HepG2 (cell line): ENCODE measurements around the gene SETD7. TPM values are rescaled to one million over a fixed set of nuclear protein-coding genes. Genes with fewer than 3 reads are reported as not detected.

Source experiments
- ATAC-seq: fragments of 200-7000 bp; cut with Tn5 transposase; 3 replicates; pipeline ENCODE4 v1.9.1; 2020; ENCODE audit warnings: mild to moderate bottlenecking, moderate library complexity
- BruUV-seq: library from RNA; stranded (reverse); fragments of 400-500 nt; replicated peaks from 2 replicates; lab custom pipeline; 2021; lab: Mats Ljungman, UMichigan
- CTCF ChIA-PET: fragments of 300-600 bp; formaldehyde crosslinking; extraction: SDS; loops from one replicate; lab custom pipeline; 2021; ENCODE audit warnings: low total read pairs, inconsistent platforms, low intra/inter-chr PET ratio; lab: Yijun Ruan, JAX
- POLR2A ChIA-PET: fragments of 350-600 bp; sonication (Branson Sonifier 250); formaldehyde crosslinking; loops from one replicate; lab custom pipeline; 2020; ENCODE audit warnings: antibody characterized with exemption, inconsistent platforms; lab: Yijun Ruan, JAX
- DNase-seq: peaks from one replicate; pipeline ENCODE4 v3.0.0-alpha.2; 2015; ENCODE audit warnings: low spot score
- FAIRE-seq: peaks from 3 replicates; lab custom pipeline; 2011; peaks lifted over from hg19 to GRCh38; lab: Jason Lieb, UNC
- H2AFZ ChIP-seq: one replicate; pipeline ENCODE4 v1.6.1; 2011; ENCODE audit warnings: low read length, inconsistent platforms
- H3K27ac ChIP-seq: fragments of 300-600 bp; 3 replicates; pipeline ENCODE4 v1.8.0; 2011; ENCODE audit warnings: mixed run types, mild to moderate bottlenecking, mixed read lengths, low read length, inconsistent platforms; ENCODE audit not compliant: insufficient read depth; ENCODE audit errors: extremely low read length
- H3K27me3 ChIP-seq, 2 experiments: fragments of 200-600 bp in 1 of 2; 2 replicates in 1 of 2; 3 replicates in 1 of 2; pipeline versions ENCODE4 v1.6.0 to v1.8.0; 2011; ENCODE audit warnings: low read length in 2 of 2, mild to moderate bottlenecking in 2 of 2, moderate library complexity in 2 of 2, inconsistent platforms in 1 of 2; ENCODE audit not compliant: insufficient read depth in 2 of 2, control insufficient read depth in 1 of 2
- H3K36me3 ChIP-seq, 2 experiments: fragments of 200-600 bp in 1 of 2; replicated peaks in 1 of 2; 2 replicates in 1 of 2; 3 replicates in 1 of 2; pipeline versions ENCODE4 v1.5.1 to v1.8.0; 2011; ENCODE audit warnings: low read length in 2 of 2, inconsistent platforms in 1 of 2; ENCODE audit not compliant: insufficient read depth in 2 of 2, control insufficient read depth in 1 of 2
- H3K4me1 ChIP-seq: 2 replicates; pipeline ENCODE4 v1.5.1; 2012; ENCODE audit warnings: low read length, inconsistent platforms; ENCODE audit not compliant: insufficient read depth
- H3K4me2 ChIP-seq: 2 replicates; pipeline ENCODE4 v1.6.0; 2011; ENCODE audit warnings: low read depth, low read length, inconsistent platforms
- H3K4me3 ChIP-seq, 3 experiments: fragments of 200-600 bp in 1 of 3; sonication (generic), shearing (Covaris generic) in 1 of 3; replicated peaks in 1 of 3; 2 replicates each; pipeline ENCODE4 v1.5.1; 2011 to 2016; ENCODE audit warnings: low read length in 3 of 3, inconsistent platforms in 2 of 3, low read depth in 2 of 3, mild to moderate bottlenecking in 2 of 3, control low read depth in 1 of 3, mixed read lengths in 1 of 3; ENCODE audit not compliant: insufficient read depth in 1 of 3
- H3K79me2 ChIP-seq: one replicate; pipeline ENCODE4 v1.6.1; 2011; ENCODE audit warnings: low read length, inconsistent platforms; ENCODE audit not compliant: insufficient read depth
- H3K9ac ChIP-seq: 2 replicates; pipeline ENCODE4 v1.6.0; 2011; ENCODE audit warnings: mild to moderate bottlenecking, low read depth, low read length, inconsistent platforms; ENCODE audit not compliant: insufficient read depth
- H3K9me3 ChIP-seq: 2 replicates; pipeline ENCODE4 v1.5.1; 2012; ENCODE audit warnings: mild to moderate bottlenecking, low read length
- H4K20me1 ChIP-seq: 2 replicates; pipeline ENCODE4 v1.6.0; 2011; ENCODE audit warnings: inconsistent platforms, mild to moderate bottlenecking, low read length, moderate library complexity; ENCODE audit not compliant: insufficient read depth
- ATF2 ChIP-seq: sonication (generic); formaldehyde crosslinking; IDR thresholded peaks from 2 replicates; pipeline ENCODE4 v1.4.0; 2020; ENCODE audit warnings: missing genetic modification reagents
- GABPA ChIP-seq, 2 experiments: IDR thresholded peaks; 2 replicates each; pipeline ENCODE4 v1.6.1; 2011 to 2016; ENCODE audit warnings: low read depth in 2 of 2, low read length in 1 of 2, missing biosample characterization in 1 of 2, missing genetic modification characterization in 1 of 2
- KAT8 ChIP-seq: IDR thresholded peaks from 2 replicates; pipeline ENCODE4 v1.6.1; 2016; ENCODE audit warnings: missing genetic modification reagents, missing compliant biosample characterization
- MTF1 ChIP-seq: sonication (generic); formaldehyde crosslinking; IDR thresholded peaks from 2 replicates; pipeline ENCODE4 v1.5.0; 2020; ENCODE audit warnings: missing genetic modification reagents
- NR0B2 ChIP-seq: sonication (generic); formaldehyde crosslinking; IDR thresholded peaks from 2 replicates; pipeline ENCODE4 v1.4.0; 2020; ENCODE audit warnings: mild to moderate bottlenecking, missing genetic modification reagents
- PAF1 ChIP-seq: IDR thresholded peaks from 2 replicates; pipeline ENCODE4 v1.6.1; 2016; ENCODE audit warnings: missing genetic modification reagents, missing compliant biosample characterization
- PATZ1 ChIP-seq: sonication (generic); formaldehyde crosslinking; IDR thresholded peaks from 2 replicates; pipeline ENCODE4 v1.4.0; 2020; ENCODE audit warnings: missing genetic modification reagents
- POLR2AphosphoS5 ChIP-seq: IDR thresholded peaks from 2 replicates; pipeline ENCODE4 v1.6.1; 2012; ENCODE audit warnings: low read depth, low read length
- SYNCRIP ChIP-seq: fragments of 200-400 bp; formaldehyde crosslinking; IDR thresholded peaks from 2 replicates; pipeline ENCODE4 v1.6.1; 2018; ENCODE audit warnings: mild to moderate bottlenecking, low read depth, low read length; ENCODE audit not compliant: insufficient read depth
- THRA ChIP-seq: sonication (generic); formaldehyde crosslinking; IDR thresholded peaks from 2 replicates; pipeline ENCODE4 v1.4.0; 2020; ENCODE audit warnings: missing genetic modification reagents, borderline replicate concordance
- TSC22D2 ChIP-seq: sonication (generic); formaldehyde crosslinking; IDR thresholded peaks from 2 replicates; pipeline ENCODE4 v1.5.1; 2020; ENCODE audit warnings: missing genetic modification reagents, mild to moderate bottlenecking, borderline replicate concordance
- ZFP62 ChIP-seq: sonication (generic); formaldehyde crosslinking; IDR thresholded peaks from 2 replicates; pipeline ENCODE4 v1.4.0; 2020; ENCODE audit warnings: missing genetic modification reagents
- ZMYM3 ChIP-seq: sonication (generic); formaldehyde crosslinking; IDR thresholded peaks from 2 replicates; pipeline ENCODE4 v1.5.1; 2020; ENCODE audit warnings: mild to moderate bottlenecking, missing genetic modification reagents
- ZNF549 ChIP-seq: sonication (generic); formaldehyde crosslinking; IDR thresholded peaks from 2 replicates; pipeline ENCODE4 v1.5.0; 2020; ENCODE audit warnings: missing genetic modification reagents
- ZNF556 ChIP-seq: sonication (generic); formaldehyde crosslinking; IDR thresholded peaks from 2 replicates; pipeline ENCODE4 v1.4.0; 2020; ENCODE audit warnings: mild to moderate bottlenecking, missing genetic modification reagents, borderline replicate concordance
- ZNF607 ChIP-seq: sonication (generic); formaldehyde crosslinking; IDR thresholded peaks from 2 replicates; pipeline ENCODE4 v1.5.1; 2020; ENCODE audit warnings: missing genetic modification reagents, mild to moderate bottlenecking, borderline replicate concordance
- ZNF784 ChIP-seq: sonication (generic); formaldehyde crosslinking; IDR thresholded peaks from 2 replicates; pipeline ENCODE4 v1.5.1; 2020; ENCODE audit warnings: missing genetic modification reagents, mild to moderate bottlenecking, borderline replicate concordance
- ZNF792 ChIP-seq: IDR thresholded peaks from 2 replicates; pipeline ENCODE4 v1.6.1; 2016
- WGBS: methylation state at CpG from one replicate; pipeline ENCODE4 v1.1.6; 2017; ENCODE audit warnings: low lambda C conversion rate; 5-methylcytosine and 5-hydroxymethylcytosine counted together
- in situ Hi-C: cut with HindIII; loops from 2 replicates; pipeline ENCODE4 v1.10.0; 2017; ENCODE audit warnings: low pct_unique_long_range_greater_than_20kb; ENCODE audit not compliant: extremely low pct_ligation_motif_present
- intact Hi-C: fragments of 100-400 bp; cut with micrococcal nuclease; formaldehyde crosslinking; loops from one replicate; pipeline ENCODE4 v1.10.0; 2022; ENCODE audit not compliant: unreplicated experiment
- polyA plus RNA-seq, 8 experiments: library from polyadenylated mRNA; depleted of rRNA in 3 of 8; stranded (reverse) in 7 of 8; unstranded in 1 of 8; fragments of >200 nt; fragmentation: Illumina TruSeq in 4 of 8; extraction: Trizol in 4 of 8; gene quantifications; 2 replicates each; pipeline versions ENCODE4 v1.2.1 to v1.2.3, GENCODE V29; 2011 to 2016; ENCODE audit warnings: low read depth in 4 of 8, missing spikeins in 1 of 8, mixed read lengths in 1 of 8; ENCODE audit not compliant: insufficient read depth in 1 of 8
- total RNA-seq, 5 experiments: library from RNA; depleted of rRNA; stranded (reverse); fragments of >200 nt; fragmentation: Illumina TruSeq; extraction: Trizol; gene quantifications; 2 replicates each; pipeline ENCODE4 v1.2.3, GENCODE V29; 2016; ENCODE audit warnings: low read depth in 1 of 5

Gene SETD7
- total and polyA plus RNA-seq, 2 of the 13 experiments (the other 11 are each of a cell fraction or from before 2014, with no cell fraction given): 0.08 to 0.22 TPM

GRCh38 chr4:139469869-139470268, 86.2 kb downstream of the SETD7 start (continued):
- TF ChIP-seq ZNF784 (CRISPR knock-in tag) (no peak), ZNF556 (CRISPR knock-in tag) (no peak), TSC22D2 (CRISPR knock-in tag) (no peak), POLR2AphosphoS5 (no peak), PAF1 (CRISPR knock-in tag) (no peak), PATZ1 (CRISPR knock-in tag) (no peak), MTF1 (CRISPR knock-in tag) (no peak), NR0B2 (CRISPR knock-in tag) (no peak)

GRCh38 chr4:139469216-139469615, 86.8 kb downstream of the SETD7 start:
- ChIA-PET POLR2A (no interaction called here), CTCF (no interaction called here)
- intact Hi-C loops (no loop called here), in situ Hi-C loops (no loop called here)
- Histone ChIP-seq H3K4me1 (peaks cover 20% of the 10 kb centered on the region), H2AFZ (no peak overlapping the region), H3K79me2 (peaks cover 44% of the 10 kb centered on the region), H3K9ac (no peak overlapping the region), H3K27me3 (no peaks in the 10 kb centered on the region), H3K4me2 (no peak overlapping the region), H3K36me3 (peaks cover 5 to 15% of the 10 kb centered on the region in 2 experiments), H3K9me3 (peaks cover 6% of the 10 kb centered on the region; the same call in 1 of the 2 replicates), H3K4me3 (no peak overlapping the region), H4K20me1 (peaks cover 4% of the 10 kb centered on the region; the same call in 1 of the 2 replicates), H3K27ac (no peak overlapping the region)
- no TSS peak for BruUV-seq
- FAIRE-seq: no peak
- 91% methylated on average over 2 of the region's 2 CpGs for WGBS
- ATAC-seq: no peak
- DNase-seq: no peak
- TF ChIP-seq ATF2 (CRISPR knock-in tag) (no peak), ZNF549 (CRISPR knock-in tag) (no peak), GABPA (IDR thresholded peaks at IDR 0.05; ENCODE audit: low read depth, low read length) (no peak), GABPA (CRISPR knock-in tag; IDR thresholded peaks at IDR 0.05; ENCODE audit: low read depth) (no peak), ZMYM3 (CRISPR knock-in tag) (no peak), ZNF792 (CRISPR knock-in tag) (no peak), KAT8 (CRISPR knock-in tag) (no peak), ZFP62 (CRISPR knock-in tag) (no peak), THRA (CRISPR knock-in tag) (no peak), ZNF607 (CRISPR knock-in tag) (no peak), SYNCRIP (no peak)
